GM12891 (cell line): ENCODE measurements around the gene FBXW2.
"Not testable (repeated sequence)": the region's sequence is repeated elsewhere in the genome, so short reads cannot be mapped to it uniquely, and the experiment has no call there.

Source experiments
- POLR2A ChIP-seq: IDR thresholded peaks from 2 replicates; pipeline ENCODE4 v1.6.1; 2011; ENCODE audit warnings: low read depth, low read length, control low read depth
- POLR2AphosphoS5 ChIP-seq: IDR thresholded peaks from 2 replicates; pipeline ENCODE4 v1.6.1; 2011; ENCODE audit warnings: low read depth, low read length, control low read depth
- POU2F2 ChIP-seq: IDR thresholded peaks from 2 replicates; pipeline ENCODE4 v1.6.1; 2011; ENCODE audit warnings: low read depth, mild to moderate bottlenecking, control low read depth, low read length, moderate library complexity
- SPI1 ChIP-seq: IDR thresholded peaks from 2 replicates; pipeline ENCODE4 v1.6.1; 2011; ENCODE audit warnings: low read depth, low read length, control low read depth
- TAF1 ChIP-seq: IDR thresholded peaks from 2 replicates; pipeline ENCODE4 v1.6.1; 2011; ENCODE audit warnings: low read depth, low read length, control low read depth

- not testable (repeated sequence) for TF ChIP-seq POLR2A, TAF1, POLR2AphosphoS5, POU2F2, SPI1
Observed at GRCh38 chr9:120746366-120746765, 46.9 kb downstream of the FBXW2 start.
